GM06990 (cell line): ENCODE results near the gene NOC2L.

Source experiments
- DNase-seq: peaks from one replicate; pipeline ENCODE4 v3.0.0-alpha.2; 2011; ENCODE audit not compliant: insufficient read length; ENCODE audit errors: extremely low read depth
- H3K27me3 ChIP-seq: replicated peaks from 2 replicates; pipeline ENCODE4 v1.6.0; 2011; ENCODE audit warnings: low read length; ENCODE audit not compliant: control insufficient read depth, insufficient read depth
- H3K36me3 ChIP-seq: 2 replicates; pipeline ENCODE4 v1.5.1; 2011; ENCODE audit warnings: low read length; ENCODE audit not compliant: control insufficient read depth, insufficient read depth
- H3K4me3 ChIP-seq: replicated peaks from 2 replicates; pipeline ENCODE4 v1.5.1; 2011; ENCODE audit warnings: low read depth, mild to moderate bottlenecking, control low read depth, low read length
- TF ChIP-seq, protein P1 (sequence below): IDR thresholded peaks from 2 replicates; pipeline ENCODE4 v1.5.1; 2011; ENCODE audit warnings: low read length, control low read depth, mild to moderate bottlenecking, inconsistent platforms; ENCODE audit not compliant: insufficient read depth, poor library complexity, severe bottlenecking

Gene NOC2L

DNA sequence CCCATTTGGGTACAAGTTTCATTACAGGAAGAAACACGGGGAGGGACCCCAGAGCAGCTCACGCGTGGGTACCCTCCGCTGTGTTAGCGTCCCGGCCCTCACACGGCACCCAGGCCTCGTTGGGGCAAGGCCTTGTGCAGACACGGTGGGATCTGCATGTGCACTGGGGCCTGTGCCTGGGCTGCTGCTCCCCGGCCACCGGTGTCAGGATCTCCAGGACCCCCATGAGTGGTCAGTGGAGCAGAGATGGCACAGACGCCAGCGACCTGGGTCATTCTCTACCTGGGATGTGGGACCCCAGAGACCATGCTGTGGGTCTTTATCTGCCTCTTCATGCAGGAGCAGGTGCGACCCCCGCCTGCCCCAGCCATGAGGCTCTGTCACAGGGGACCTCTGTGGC is 40.7 kb downstream of the NOC2L start:
- TF ChIP-seq, protein P1, sequence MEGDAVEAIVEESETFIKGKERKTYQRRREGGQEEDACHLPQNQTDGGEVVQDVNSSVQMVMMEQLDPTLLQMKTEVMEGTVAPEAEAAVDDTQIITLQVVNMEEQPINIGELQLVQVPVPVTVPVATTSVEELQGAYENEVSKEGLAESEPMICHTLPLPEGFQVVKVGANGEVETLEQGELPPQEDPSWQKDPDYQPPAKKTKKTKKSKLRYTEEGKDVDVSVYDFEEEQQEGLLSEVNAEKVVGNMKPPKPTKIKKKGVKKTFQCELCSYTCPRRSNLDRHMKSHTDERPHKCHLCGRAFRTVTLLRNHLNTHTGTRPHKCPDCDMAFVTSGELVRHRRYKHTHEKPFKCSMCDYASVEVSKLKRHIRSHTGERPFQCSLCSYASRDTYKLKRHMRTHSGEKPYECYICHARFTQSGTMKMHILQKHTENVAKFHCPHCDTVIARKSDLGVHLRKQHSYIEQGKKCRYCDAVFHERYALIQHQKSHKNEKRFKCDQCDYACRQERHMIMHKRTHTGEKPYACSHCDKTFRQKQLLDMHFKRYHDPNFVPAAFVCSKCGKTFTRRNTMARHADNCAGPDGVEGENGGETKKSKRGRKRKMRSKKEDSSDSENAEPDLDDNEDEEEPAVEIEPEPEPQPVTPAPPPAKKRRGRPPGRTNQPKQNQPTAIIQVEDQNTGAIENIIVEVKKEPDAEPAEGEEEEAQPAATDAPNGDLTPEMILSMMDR = no peak
- DNase-seq = no peak
- peaks cover 12% of the 10 kb centered on the region for H3K27me3 ChIP-seq
- H3K4me3 ChIP-seq = no peak overlapping the region
- no peaks in the 10 kb centered on the region for H3K36me3 ChIP-seq

GRCh38 chr1:917466-918091 is 41.5 kb downstream of the NOC2L start:
- Histone ChIP-seq H3K27me3 (peaks cover 6% of the 10 kb centered on the region), H3K36me3 (no peaks in the 10 kb centered on the region), H3K4me3 (no peak overlapping the region)
- no peak for DNase-seq
- TF ChIP-seq, protein P1 = no peak

GRCh38 chr1:917076-917459 is 42.0 kb downstream of the NOC2L start:
- TF ChIP-seq, protein P1 = no peak
- Histone ChIP-seq H3K36me3 (no peaks in the 10 kb centered on the region), H3K4me3 (no peak overlapping the region), H3K27me3 (peaks cover 6% of the 10 kb centered on the region)
- no peak for DNase-seq

DNA sequence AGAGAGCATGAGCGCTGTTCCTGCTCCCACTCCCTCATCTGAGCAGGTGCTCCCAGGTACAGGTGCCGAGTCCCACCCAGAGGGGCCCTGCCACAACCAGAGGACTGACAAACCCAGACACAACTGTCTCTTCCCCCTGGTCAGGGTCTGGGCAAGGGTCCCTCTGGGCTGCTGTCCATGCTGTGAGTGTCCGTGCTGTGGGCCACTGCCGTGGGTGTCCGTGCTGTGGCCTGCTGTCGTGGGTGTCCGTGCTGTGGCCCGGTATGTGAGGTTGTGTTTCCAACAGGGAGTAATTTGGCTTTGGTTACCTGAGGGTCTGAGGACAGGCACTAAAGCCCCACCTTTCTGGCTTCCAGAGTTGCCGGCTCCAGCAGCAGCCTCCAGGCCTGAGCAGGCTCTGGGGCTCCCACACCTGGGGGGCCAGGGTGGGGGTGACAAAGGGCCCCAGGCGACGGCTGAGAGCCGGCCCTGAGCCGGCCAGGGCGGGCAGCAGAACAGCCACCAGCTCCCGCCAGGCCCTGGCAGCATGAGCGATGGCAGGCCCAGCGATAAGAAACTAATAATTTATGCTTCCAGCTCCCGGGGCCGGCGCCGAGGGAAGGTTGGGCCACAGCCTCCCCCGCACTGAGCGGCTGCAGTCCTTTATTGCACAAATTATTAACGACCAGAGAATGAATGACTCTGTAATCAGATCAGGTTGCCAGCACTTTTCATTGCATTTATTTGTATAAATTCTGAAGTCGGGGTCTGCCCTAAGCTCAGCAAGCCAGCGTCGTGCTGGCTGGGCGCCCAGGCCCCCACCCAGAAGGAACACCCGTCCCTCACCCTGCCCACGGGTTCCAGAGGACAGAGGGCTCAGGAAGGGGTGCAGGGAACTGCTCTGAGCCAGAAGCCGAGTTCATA is 42.6 kb downstream of the NOC2L start:
- Histone ChIP-seq H3K27me3 (peaks cover 3% of the 10 kb centered on the region), H3K36me3 (no peaks in the 10 kb centered on the region), H3K4me3 (no peak overlapping the region)
- no peak for DNase-seq
- TF ChIP-seq, protein P1 = no peak

- TF ChIP-seq, protein P1 = no peak
- Histone ChIP-seq H3K27me3 (no peaks in the 10 kb centered on the region; the same call in 1 of the 2 replicates), H3K4me3 (no peak overlapping the region), H3K36me3 (no peaks in the 10 kb centered on the region)
- DNase-seq = no peak
Measured at GRCh38 chr1:915295-916172, 43.5 kb downstream of the NOC2L start.
